ENCODE data around the gene METTL1.
A peak's percentile ranks its signal among the peaks of the same experiment; 100 is the strongest.

Gene METTL1

GRCh38 chr12:57745485-57745881, 26.4 kb downstream of the METTL1 start:
- Histone ChIP-seq H3K4me3 (peak overlapping the region; percentile 80 to 97), H3K27me3 (peaks cover 0 to 17% of the 10 kb centered on the region in 2 donors), H3K36me3 (peaks cover 23 to 44% (median 27%) of the 10 kb centered on the region in 3 donors), H3K4me1 (peaks cover 0 to 16% (median 11%) of the 10 kb centered on the region in 4 donors), H3K27ac (peak overlapping the region; percentile 98 to 99), H3K9me3 (no peaks in the 10 kb centered on the region)
- TF ChIP-seq CTCF (IDR thresholded peaks at IDR 0.05): no peak
- intact Hi-C loops (cut with DNase I; ENCODE audit: low total_unique reads): no loop called here
- DNase-seq: no peak

DNA sequence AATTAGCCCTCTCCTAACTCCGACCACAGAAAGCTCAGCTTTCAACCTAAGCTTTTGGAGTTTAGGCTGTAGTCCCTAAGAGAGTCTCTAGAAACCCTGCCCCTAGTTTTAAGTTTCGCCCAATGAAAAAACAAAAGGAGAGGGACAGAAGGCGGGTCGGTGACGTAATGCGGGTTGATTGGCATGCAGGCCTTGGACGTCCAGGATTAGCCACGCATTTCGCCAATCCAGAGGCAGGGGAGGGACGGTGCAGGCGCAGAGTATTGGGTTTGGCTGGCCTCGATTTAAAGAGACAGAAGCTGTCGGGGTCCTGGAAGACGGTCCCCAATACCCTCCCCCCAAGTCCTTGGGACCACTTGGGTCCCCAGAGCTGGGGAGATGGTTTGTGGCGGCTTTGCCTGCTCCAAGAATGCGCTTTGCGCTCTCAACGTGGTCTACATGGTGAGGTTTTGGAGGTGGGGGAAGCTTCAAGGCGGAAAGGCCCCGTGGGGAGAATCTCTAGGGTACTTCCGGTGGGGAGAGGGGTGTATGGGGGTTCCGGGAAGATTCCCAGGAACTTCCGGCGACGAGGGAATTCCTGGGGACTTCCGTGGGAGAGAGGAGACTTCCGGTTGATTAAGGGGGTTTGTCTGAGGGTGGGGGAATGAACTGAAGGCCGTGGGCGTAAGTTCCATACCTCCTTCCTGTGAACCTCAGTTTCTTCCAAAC, 27.0 kb downstream of the METTL1 start, which contains the start of gene TSPAN31:
Gene TSPAN31, plus strand, starts transcription at position 263 of the 708 bp plus-strand sequence. Its CDS starts 116 bp downstream, at position 379.
- H3K9me3 ChIP-seq: no peaks in the 10 kb centered on the region
- H3K36me3 ChIP-seq: peaks cover 23 to 39% (median 27%) of the 10 kb centered on the region in 3 donors
- H3K4me3 ChIP-seq: peak within 1 kb of the TSS; percentile 80 to 97
- intact Hi-C loops (cut with DNase I; ENCODE audit: low total_unique reads): no loop called here
- DNase-seq: peak; percentile 99
- peak within 1 kb of the TSS; percentile 98 to 99 for H3K27ac ChIP-seq
- peak in 1 of 2 experiments; percentile 16 for TF ChIP-seq CTCF (IDR thresholded peaks at IDR 0.05)
- peaks cover 0 to 23% of the 10 kb centered on the region in 2 donors for H3K27me3 ChIP-seq
- peaks cover 0 to 16% (median 11%) of the 10 kb centered on the region in 4 donors for H3K4me1 ChIP-seq

DNA sequence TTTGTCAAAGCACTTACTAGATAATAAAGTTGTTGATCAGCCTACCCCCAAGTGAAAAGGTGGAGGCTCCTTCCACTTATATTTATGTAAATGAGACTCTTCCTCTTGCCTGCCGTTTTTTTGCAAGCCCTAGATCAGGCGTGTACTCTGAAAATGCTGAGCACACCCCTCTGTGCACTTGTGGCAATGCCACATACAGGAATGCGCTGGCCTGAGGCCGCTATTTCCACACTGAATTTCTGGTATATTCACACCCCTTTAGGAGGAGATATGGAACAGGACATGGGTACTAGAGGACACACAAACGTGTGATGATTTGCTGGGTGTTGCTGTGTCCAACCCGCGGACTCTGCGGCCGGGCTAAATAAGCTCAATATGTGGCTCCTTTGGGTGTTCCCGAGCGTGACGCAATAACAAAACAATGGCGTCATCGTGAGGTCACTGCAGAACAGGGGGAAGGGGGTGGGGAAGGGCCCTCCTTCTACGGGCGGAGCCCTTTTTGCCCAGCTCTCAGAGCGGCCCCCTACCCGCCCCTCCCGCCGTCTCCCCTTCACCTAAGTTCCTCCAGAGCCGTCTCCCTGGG, 27.6 kb downstream of the METTL1 start:
- peaks cover 23 to 32% (median 25%) of the 10 kb centered on the region in 3 donors for H3K36me3 ChIP-seq
- peak overlapping the region; percentile 98 to 99 for H3K27ac ChIP-seq
- H3K4me1 ChIP-seq: peaks cover 0 to 16% (median 11%) of the 10 kb centered on the region in 4 donors
- no peak for TF ChIP-seq CTCF (IDR thresholded peaks at IDR 0.05)
- peaks cover 0 to 29% of the 10 kb centered on the region in 2 donors for H3K27me3 ChIP-seq
- intact Hi-C loops (cut with DNase I; ENCODE audit: low total_unique reads): no loop called here
- peak overlapping the region; percentile 80 to 97 for H3K4me3 ChIP-seq
- no peaks in the 10 kb centered on the region for H3K9me3 ChIP-seq
- DNase-seq: peak; percentile 66 to 91

GRCh38 chr12:57743769-57744168, 28.1 kb downstream of the METTL1 start:
- intact Hi-C loops (cut with DNase I; ENCODE audit: low total_unique reads): no loop called here
- Histone ChIP-seq H3K4me1 (peaks cover 0 to 21% (median 16%) of the 10 kb centered on the region in 4 donors), H3K9me3 (no peaks in the 10 kb centered on the region), H3K27ac (peak overlapping the region; percentile 98 to 99), H3K4me3 (no peak overlapping the region), H3K36me3 (peaks cover 19 to 27% (median 20%) of the 10 kb centered on the region in 3 donors), H3K27me3 (peaks cover 0 to 34% of the 10 kb centered on the region in 2 donors)
- DNase-seq: no peak
- no peak for TF ChIP-seq CTCF (IDR thresholded peaks at IDR 0.05)

- intact Hi-C loops (cut with DNase I; ENCODE audit: low total_unique reads): no loop called here
- Histone ChIP-seq H3K27ac (no peak overlapping the region), H3K9me3 (no peaks in the 10 kb centered on the region), H3K4me3 (no peak overlapping the region), H3K4me1 (peaks cover 15 to 38% (median 32%) of the 10 kb centered on the region in 4 donors), H3K27me3 (peaks cover 7 to 51% of the 10 kb centered on the region in 2 donors), H3K36me3 (peaks cover 3 to 10% (median 5%) of the 10 kb centered on the region in 3 donors)
- DNase-seq: no peak
- no peak for TF ChIP-seq CTCF (IDR thresholded peaks at IDR 0.05)
These were observed 29.8 kb downstream of the METTL1 start for GRCh38 chr12:57741844-57742738.
